CD4-positive, alpha-beta T cell (primary cell): Measurements from ENCODE around the gene BTG2. TPM values are rescaled to one million over a fixed set of nuclear protein-coding genes. Genes with fewer than 3 reads are reported as not detected.
A peak's percentile ranks its signal among the peaks of the same experiment; 100 is the strongest.

Experiments
- ATAC-seq: fragments of 200-7000 bp; cut with Tn5 transposase; one replicate; pipeline ENCODE4 v1.10.0; 2022; ENCODE audit warnings: mild to moderate bottlenecking; ENCODE audit not compliant: poor library complexity
- CTCF ChIA-PET: fragments of 350-600 bp; sonication (Branson Sonifier 250); formaldehyde crosslinking; loops from one replicate; lab custom pipeline; 2021; ENCODE audit warnings: antibody characterized with exemption, inconsistent platforms; lab: Charles Lee
- POLR2A ChIA-PET: fragments of 350-600 bp; sonication (Branson Sonifier 250); formaldehyde crosslinking; loops from one replicate; lab custom pipeline; 2021; ENCODE audit warnings: antibody characterized with exemption, inconsistent platforms; lab: Charles Lee
- DNase-seq, 14 experiments: peaks; one replicate each; pipeline ENCODE4 v3.0.0-alpha.2; 2013 to 2020; ENCODE audit warnings: mixed read lengths in 2 of 14
- H3K27ac ChIP-seq, 2 donors: one replicate each; pipeline versions ENCODE4 v1.5.1 to v1.7.0; 2013; ENCODE audit warnings: low read length in 2 of 2, low read depth in 1 of 2, mild to moderate bottlenecking in 1 of 2
- H3K27me3 ChIP-seq, 2 experiments: 1 replicate in 1 of 2; 2 replicates in 1 of 2; pipeline versions ENCODE4 v1.6.1 to v1.7.0; 2013; ENCODE audit warnings: low read length in 2 of 2, control low read depth in 1 of 2, mild to moderate bottlenecking in 1 of 2, moderate library complexity in 1 of 2; ENCODE audit not compliant: insufficient read depth in 2 of 2, control insufficient read depth in 1 of 2
- H3K36me3 ChIP-seq: one replicate; pipeline ENCODE4 v1.6.1; 2013; ENCODE audit warnings: low read length, control low read depth; ENCODE audit not compliant: insufficient read depth
- H3K4me1 ChIP-seq: one replicate; pipeline ENCODE4 v1.6.1; 2013; ENCODE audit warnings: low read length, control low read depth; ENCODE audit not compliant: insufficient read depth
- H3K4me3 ChIP-seq: one replicate; pipeline ENCODE4 v1.5.1; 2013; ENCODE audit warnings: mild to moderate bottlenecking, low read length, moderate library complexity
- H3K9me3 ChIP-seq, 2 experiments: 1 replicate in 1 of 2; 2 replicates in 1 of 2; pipeline versions ENCODE4 v1.6.1 to v1.7.0; 2013; ENCODE audit warnings: low read length in 2 of 2, mild to moderate bottlenecking in 2 of 2, control low read depth in 1 of 2, moderate library complexity in 1 of 2; ENCODE audit not compliant: control insufficient read depth in 1 of 2, insufficient read depth in 1 of 2
- H3K27ac Mint-ChIP-seq: one replicate; pipeline ENCODE4 v1.8.0; 2020; ENCODE audit warnings: mixed read lengths
- H3K27me3 Mint-ChIP-seq: one replicate; pipeline ENCODE4 v1.8.0; 2021; ENCODE audit warnings: mixed read lengths
- H3K36me3 Mint-ChIP-seq: one replicate; pipeline ENCODE4 v1.8.0; 2021; ENCODE audit warnings: low read depth, mixed read lengths
- H3K4me1 Mint-ChIP-seq: one replicate; pipeline ENCODE4 v1.8.0; 2021; ENCODE audit warnings: low read depth, mixed read lengths
- H3K4me3 Mint-ChIP-seq: one replicate; pipeline ENCODE4 v1.8.0; 2020; ENCODE audit warnings: mild to moderate bottlenecking, mixed read lengths
- H3K9me3 Mint-ChIP-seq: one replicate; pipeline ENCODE4 v1.8.0; 2020; ENCODE audit warnings: mixed read lengths
- CTCF ChIP-seq: fragments of 200-600 bp; IDR thresholded peaks from one replicate; pipeline ENCODE4 v1.8.0; 2022; ENCODE audit warnings: antibody characterized with exemption, mild to moderate bottlenecking
- intact Hi-C, 2 experiments: fragments of 100-400 bp; cut with DNase I in 1 of 2; cut with micrococcal nuclease in 1 of 2; formaldehyde crosslinking; loops; one replicate each; pipeline versions ENCODE4 v1.15.1 to v1.9.0; 2023 to 2025; cut with DNase I, micrococcal nuclease
- total RNA-seq, 174 experiments: library from RNA in 2 of 174; stranded (reverse) in 2 of 174; gene quantifications; one replicate each; pipeline ENCODE4 v1.2.3 and lab custom pipeline; 2021 to 2026

BTG2 gene
- total RNA-seq, 2 experiments from 2014 or later = 802 to 849 TPM

GRCh38 chr1:203325026-203325417 is 19.7 kb downstream of the BTG2 start:
- intact Hi-C loops = loop anchor here in 1 of 2 experiments (10.0 kb wide), 1 partner anchor 350 kb away; no protein-coding TSS in a partner anchor
- ATAC-seq = no peak
- no peak for TF ChIP-seq CTCF
- H3K4me3 Mint-ChIP-seq = peak overlapping the region; percentile 67
- H3K4me1 Mint-ChIP-seq = peaks cover 91% of the 10 kb centered on the region
- H3K36me3 ChIP-seq = no peaks in the 10 kb centered on the region
- H3K36me3 Mint-ChIP-seq = peaks cover 4% of the 10 kb centered on the region
- peak in 11 of 14 experiments; percentile 30 to 86 (median 54) for DNase-seq
- no peaks in the 10 kb centered on the region for H3K27me3 Mint-ChIP-seq
- POLR2A ChIA-PET = interaction anchor here (0.6 to 9.5 kb wide), 11 partner anchors 9 to 1182 kb away, joined by 3 to 868 read pairs (median 10); partner anchors contain the start of genes ATP2B4, BTG2 and LAX1
- CTCF ChIA-PET = interaction anchor here (2.4 to 9.5 kb wide), 4 partner anchors 14 to 53 kb away, joined by 17 to 260 read pairs (median 84); partner anchors contain the start of gene BTG2
- no peaks in the 10 kb centered on the region for H3K27me3 ChIP-seq
- H3K4me1 ChIP-seq = peaks cover 88% of the 10 kb centered on the region
- peak overlapping the region; percentile 92 for H3K27ac Mint-ChIP-seq
- H3K4me3 ChIP-seq = peak overlapping the region; percentile 9
- H3K9me3 Mint-ChIP-seq = no peaks in the 10 kb centered on the region
- no peaks in the 10 kb centered on the region for H3K9me3 ChIP-seq
- H3K27ac ChIP-seq = peak overlapping the region; percentile 98 to 99

GRCh38 chr1:203325418-203326091 is 20.2 kb downstream of the BTG2 start:
- Mint-ChIP-seq H3K9me3 (no peaks in the 10 kb centered on the region), H3K4me1 (peaks cover 87% of the 10 kb centered on the region), H3K27ac (peak overlapping the region; percentile 92), H3K36me3 (peaks cover 4% of the 10 kb centered on the region), H3K27me3 (no peaks in the 10 kb centered on the region), H3K4me3 (peak overlapping the region; percentile 81)
- ATAC-seq (no peak), DNase-seq (peak in 2 of 14 experiments; percentile 56 to 58)
- intact Hi-C loops = loop anchor here in 1 of 2 experiments (10.0 kb wide), 1 partner anchor 349 kb away; no protein-coding TSS in a partner anchor
- no peak for TF ChIP-seq CTCF
- CTCF ChIA-PET = interaction anchor here (2.4 to 9.5 kb wide), 4 partner anchors 14 to 53 kb away, joined by 17 to 260 read pairs (median 84); partner anchors contain the start of gene BTG2
- Histone ChIP-seq H3K27ac (peak overlapping the region; percentile 98 to 99), H3K4me1 (peaks cover 82% of the 10 kb centered on the region), H3K27me3 (no peaks in the 10 kb centered on the region), H3K9me3 (no peaks in the 10 kb centered on the region), H3K36me3 (no peaks in the 10 kb centered on the region), H3K4me3 (peak overlapping the region; percentile 9)
- POLR2A ChIA-PET = interaction anchor here (1.2 to 9.5 kb wide), 11 partner anchors 9 to 1182 kb away, joined by 4 to 868 read pairs (median 10); partner anchors contain the start of genes ATP2B4, BTG2 and LAX1

GRCh38 chr1:203326830-203327683 is 21.7 kb downstream of the BTG2 start:
- ATAC-seq = peak; percentile 65
- Mint-ChIP-seq H3K27me3 (no peaks in the 10 kb centered on the region), H3K27ac (peak overlapping the region; percentile 92), H3K4me1 (peaks cover 72% of the 10 kb centered on the region), H3K36me3 (no peaks in the 10 kb centered on the region), H3K4me3 (peak overlapping the region; percentile 81), H3K9me3 (no peaks in the 10 kb centered on the region)
- Histone ChIP-seq H3K27me3 (no peaks in the 10 kb centered on the region), H3K4me1 (peaks cover 67% of the 10 kb centered on the region), H3K9me3 (no peaks in the 10 kb centered on the region), H3K4me3 (peak overlapping the region; percentile 66), H3K27ac (peak overlapping the region; percentile 98 to 99), H3K36me3 (no peaks in the 10 kb centered on the region)
- DNase-seq = peak; percentile 89 to 97 (median 94)
- TF ChIP-seq CTCF = no peak
- ChIA-PET POLR2A (interaction anchor here (0.7 to 9.5 kb wide), 8 partner anchors 10 to 438 kb away, joined by 3 to 868 read pairs (median 50); partner anchors contain the start of genes ATP2B4, BTG2 and LAX1), CTCF (interaction anchor here (0.7 to 9.5 kb wide), 7 partner anchors 10 to 1083 kb away, joined by 3 to 260 read pairs (median 32); partner anchors contain the start of gene BTG2)
- intact Hi-C loops = loop anchor here (1.0 to 10.0 kb wide), 4 partner anchors 20 to 348 kb away; no protein-coding TSS in a partner anchor
